Raji (cell line): ENCODE data around the gene EPN1.

Source experiments
- POLR2A ChIP-seq: IDR thresholded peaks from 2 replicates; pipeline ENCODE4 v1.6.1; 2011; ENCODE audit warnings: low read depth, low read length, control low read depth; ENCODE audit not compliant: insufficient read depth

Gene EPN1

GRCh38 chr19:55689411-55690108 lies 14.5 kb downstream of the EPN1 start:
- TF ChIP-seq POLR2A, result no peak

GRCh38 chr19:55690109-55690768 lies 15.2 kb downstream of the EPN1 start:
- TF ChIP-seq POLR2A, result no peak

DNA sequence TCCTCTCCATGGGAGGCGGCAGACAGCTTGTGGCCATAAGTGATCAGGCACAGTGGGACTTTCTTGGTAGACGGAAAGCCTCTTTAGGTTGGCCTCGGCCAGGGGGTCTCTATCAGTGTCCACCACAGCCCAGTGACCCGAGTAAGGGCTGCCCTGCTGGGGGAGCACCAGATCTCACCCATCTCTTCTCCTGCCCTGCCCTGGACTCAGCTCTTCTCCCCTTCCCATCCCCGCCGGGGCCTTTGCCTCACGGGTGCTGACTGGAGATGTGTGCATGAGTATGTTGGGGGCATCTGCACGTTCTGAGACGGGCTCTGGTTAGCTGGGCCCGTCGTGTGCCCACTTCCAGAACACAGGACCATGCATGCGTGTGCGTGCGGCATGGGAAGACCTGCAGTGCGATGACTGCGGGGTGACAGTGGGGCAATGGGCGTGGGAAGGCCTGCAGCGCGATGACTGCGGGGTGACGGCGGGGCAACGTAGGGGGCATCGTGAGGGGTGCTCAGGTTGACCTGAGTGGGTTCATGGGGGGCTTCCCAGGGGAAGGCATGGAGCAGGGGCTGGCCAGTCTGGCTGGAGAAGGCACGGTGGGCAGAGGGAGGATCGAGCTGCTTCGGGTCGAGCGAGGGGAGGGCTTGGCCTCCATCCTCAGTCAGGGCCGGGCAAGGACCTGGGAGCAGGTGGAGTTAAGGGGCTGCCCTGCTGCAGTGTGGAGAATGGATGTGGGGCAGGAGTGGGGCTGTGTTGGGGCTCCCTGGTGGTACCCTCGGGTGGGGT lies 15.9 kb downstream of the EPN1 start:
- TF ChIP-seq POLR2A, result no peak

- TF ChIP-seq POLR2A, result no peak
Measured at GRCh38 chr19:55691561-55692481, 16.8 kb downstream of the EPN1 start.

GRCh38 chr19:55692681-55693081 lies 17.7 kb downstream of the EPN1 start:
- TF ChIP-seq POLR2A, result no peak

GRCh38 chr19:55693336-55693974 lies 18.4 kb downstream of the EPN1 start:
- no peak for TF ChIP-seq POLR2A

- no peak for TF ChIP-seq POLR2A
Measured at GRCh38 chr19:55694241-55694655, 19.2 kb downstream of the EPN1 start.

GRCh38 chr19:55694656-55695491 lies 19.8 kb downstream of the EPN1 start:
- TF ChIP-seq POLR2A, result no peak

DNA sequence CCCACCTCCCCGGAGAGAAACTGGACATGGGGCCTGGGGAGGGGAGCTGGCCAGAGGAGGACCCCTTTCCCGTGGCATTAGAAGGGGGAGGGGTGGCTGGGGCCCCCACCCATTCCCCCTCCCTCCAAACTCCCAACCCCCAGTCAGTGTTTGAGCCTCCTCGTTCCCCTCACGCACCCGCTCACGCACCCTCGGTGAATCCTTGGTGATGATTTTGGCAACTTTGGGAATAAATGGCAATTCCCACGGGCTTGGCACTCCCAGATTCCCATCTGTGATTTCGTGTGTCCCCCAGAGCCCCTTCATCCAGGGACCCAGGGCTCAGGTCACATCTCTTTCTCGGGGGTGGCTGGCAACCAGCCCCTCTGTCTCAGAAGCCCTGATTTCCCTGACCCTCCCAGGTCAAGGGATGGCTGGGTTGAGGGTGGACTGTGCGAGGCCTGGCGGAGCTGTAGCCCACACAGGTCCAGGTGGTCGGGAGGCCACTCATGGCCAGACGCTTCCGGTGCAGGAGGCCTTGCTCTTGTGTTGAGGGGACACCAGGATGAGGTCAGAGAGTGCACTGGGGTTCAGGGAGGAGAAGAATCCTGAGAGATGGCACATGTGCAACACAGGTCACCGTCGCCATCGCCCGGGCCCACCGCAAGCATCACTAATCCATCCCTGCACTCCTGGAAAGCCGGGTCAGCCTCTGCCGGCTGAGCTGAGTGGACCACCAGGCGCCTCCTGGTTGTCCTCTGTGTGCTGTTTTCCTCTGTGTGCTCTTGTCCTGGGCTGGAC lies 20.7 kb downstream of the EPN1 start:
- no peak for TF ChIP-seq POLR2A

GRCh38 chr19:55696301-55697068 lies 21.5 kb downstream of the EPN1 start:
- TF ChIP-seq POLR2A, result no peak

- no peak for TF ChIP-seq POLR2A
Measured at GRCh38 chr19:55697069-55697440, 22.0 kb downstream of the EPN1 start.

DNA sequence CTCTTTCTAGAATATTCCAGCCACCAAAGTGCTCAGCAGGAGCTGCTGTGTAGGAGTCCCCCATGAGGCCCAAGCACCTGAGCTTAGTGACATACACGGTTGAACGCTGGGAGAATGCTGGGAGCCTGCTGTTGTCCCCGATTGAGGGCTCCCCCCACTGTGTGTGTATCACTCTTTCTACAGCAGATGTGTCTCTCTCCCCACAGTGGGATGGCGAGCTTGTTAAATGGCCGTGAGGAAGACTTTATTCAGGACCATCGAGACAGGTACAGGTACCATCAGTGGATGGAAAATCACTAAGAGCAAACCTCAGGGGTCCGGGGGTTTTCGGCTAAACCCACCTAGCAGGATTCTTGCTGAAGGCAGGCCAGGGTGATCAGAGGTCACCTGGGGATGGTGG lies 22.7 kb downstream of the EPN1 start:
- TF ChIP-seq POLR2A, result no peak
